GM19239 (cell line): ENCODE data around the gene MYEF2.

Source experiments
- DNase-seq: peaks from one replicate; pipeline ENCODE4 v3.0.0; 2011; ENCODE audit warnings: low spot score; ENCODE audit not compliant: insufficient read length
- FAIRE-seq: peaks from 2 replicates; lab custom pipeline; 2011; peaks lifted over from hg19 to GRCh38; lab: Jason Lieb, UNC

MYEF2 gene

GRCh38 chr15:48177766-48178647, at the start of gene MYEF2:
MYEF2 (minus strand) TSS chr15:48178295; CDS start chr15:48178237, 58 bp downstream.
- DNase-seq (peak; percentile 49), FAIRE-seq (peak; percentile 84)

DNA sequence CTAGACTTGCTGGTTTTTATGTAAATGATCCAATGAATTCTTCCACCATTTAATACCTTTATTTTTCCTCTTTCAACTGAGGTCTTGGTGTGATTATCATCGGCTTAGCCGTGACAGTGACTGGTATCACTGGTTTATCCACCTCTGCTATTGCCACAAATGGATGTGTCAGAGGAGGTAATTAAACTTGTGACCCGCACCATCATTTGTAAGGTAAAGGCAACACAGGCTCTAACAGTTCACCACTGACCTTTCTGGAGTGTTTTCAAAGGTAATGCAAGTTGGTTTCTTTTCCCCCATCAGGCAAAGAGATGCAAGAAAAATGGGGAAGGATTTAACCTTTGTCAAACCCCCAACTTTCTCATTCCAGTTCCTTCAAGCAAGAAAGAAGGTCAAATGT, 47.7 kb upstream of the MYEF2 start:
- DNase-seq (no peak), FAIRE-seq (no peak)

- FAIRE-seq, result no peak
- no peak for DNase-seq
Measured at GRCh38 chr15:48222627-48223026, 44.5 kb upstream of the MYEF2 start.

- no peak for FAIRE-seq
Measured at GRCh38 chr15:48221885-48222284, 43.8 kb upstream of the MYEF2 start.

DNA sequence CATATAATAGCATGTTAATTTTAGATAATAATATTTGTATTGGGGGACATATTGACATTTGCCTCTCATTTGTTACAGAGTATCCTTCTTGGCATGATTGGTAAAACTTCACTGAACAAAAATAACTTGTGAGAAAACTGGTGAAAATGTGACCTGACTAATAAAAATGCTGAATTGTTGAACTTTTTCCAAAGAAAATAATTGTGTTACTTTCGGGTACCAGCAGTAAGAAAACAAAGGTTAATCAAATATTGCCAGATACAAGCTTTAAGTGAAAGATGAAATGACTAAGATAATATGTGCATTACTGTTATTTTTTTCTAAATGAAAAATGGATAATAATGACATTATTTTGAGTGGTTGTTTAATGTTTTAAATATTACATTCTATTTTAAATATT, 43.2 kb upstream of the MYEF2 start:
- no peak for DNase-seq
- no peak for FAIRE-seq

More at GRCh38 chr15:48221885-48222284, 43.8 kb upstream of the MYEF2 start:
- DNase-seq, result no peak

GRCh38 chr15:48205981-48206380, 27.9 kb upstream of the MYEF2 start, which contains the start of gene SLC12A1:
SLC12A1 (plus strand) TSS chr15:48206302; CDS start chr15:48207720, 1,418 bp downstream.
- no peak for FAIRE-seq
- no peak for DNase-seq

- DNase-seq, result no peak
- no peak for FAIRE-seq
Measured at GRCh38 chr15:48202068-48202467, 24.0 kb upstream of the MYEF2 start.

GRCh38 chr15:48191574-48192225, 13.6 kb upstream of the MYEF2 start, which contains the start of gene CTXN2:
CTXN2 (plus strand) TSS chr15:48191665; CDS start chr15:48201301, 9,636 bp downstream.
- FAIRE-seq (no peak), DNase-seq (no peak)

- no peak for DNase-seq
- FAIRE-seq, result no peak
Measured at GRCh38 chr15:48190932-48191573, 13.0 kb upstream of the MYEF2 start.

DNA sequence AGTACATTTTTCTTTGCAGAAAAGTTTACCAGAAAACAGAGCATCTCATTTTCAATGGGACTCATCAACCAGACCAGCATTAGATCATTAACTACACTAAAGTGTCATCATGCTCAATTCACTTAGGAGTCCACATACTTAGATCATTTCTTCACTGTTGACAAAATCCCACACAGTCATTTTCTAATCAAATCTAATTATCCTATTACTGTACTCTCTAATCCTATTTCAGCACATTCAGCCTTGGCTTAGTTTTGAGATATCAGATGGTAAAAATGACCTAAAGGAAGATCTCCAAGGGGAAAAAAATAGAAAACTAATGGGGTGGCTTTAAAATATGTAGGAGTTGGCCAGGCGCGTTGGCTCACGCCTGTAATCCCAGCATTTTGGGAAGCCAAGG, 8.2 kb upstream of the MYEF2 start:
- FAIRE-seq, result no peak
- DNase-seq, result no peak

DNA sequence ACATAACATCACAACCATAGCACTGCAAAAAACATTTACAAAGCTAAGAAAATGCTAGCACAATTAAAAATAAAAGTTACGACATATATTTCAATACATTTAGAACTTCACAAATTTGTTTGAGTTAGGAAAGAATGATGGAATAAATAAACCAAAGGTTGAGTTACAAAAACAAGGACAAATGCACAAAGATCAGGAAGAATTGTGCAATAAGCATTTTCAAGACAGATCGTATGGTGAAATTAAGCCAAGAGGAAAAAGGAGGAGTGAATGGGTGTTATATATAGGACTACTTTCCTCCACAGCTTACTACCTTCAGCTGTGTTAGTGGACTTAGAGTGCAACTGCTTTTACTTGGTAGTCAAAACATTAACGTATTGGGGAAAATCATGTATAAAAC, 7.4 kb upstream of the MYEF2 start:
- FAIRE-seq (no peak), DNase-seq (no peak)

DNA sequence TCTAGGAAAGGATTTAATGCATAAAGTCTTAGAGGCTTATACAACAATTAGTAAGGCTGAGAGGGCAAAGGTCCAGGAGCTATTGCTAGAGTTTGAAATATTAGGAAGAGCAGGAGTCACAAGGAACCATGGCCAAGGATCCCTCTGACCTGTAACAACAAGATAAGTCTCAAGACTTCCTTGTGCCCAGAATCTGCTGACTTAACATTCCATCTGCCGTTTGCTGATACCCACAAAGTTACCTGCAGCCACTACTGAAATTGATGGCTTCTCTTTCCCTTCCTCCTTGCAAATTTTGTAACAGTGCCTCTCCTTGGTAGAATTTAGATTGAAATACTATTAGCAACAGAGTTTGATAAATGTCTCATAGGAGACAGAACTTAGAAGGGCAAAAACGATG, 4.7 kb upstream of the MYEF2 start:
- FAIRE-seq, result no peak

GRCh38 chr15:48178648-48178931, 495 bp upstream of the MYEF2 start:
- no peak for DNase-seq
- no peak for FAIRE-seq

More for the DNA sequence above, 4.7 kb upstream of the MYEF2 start:
- no peak for DNase-seq

DNA sequence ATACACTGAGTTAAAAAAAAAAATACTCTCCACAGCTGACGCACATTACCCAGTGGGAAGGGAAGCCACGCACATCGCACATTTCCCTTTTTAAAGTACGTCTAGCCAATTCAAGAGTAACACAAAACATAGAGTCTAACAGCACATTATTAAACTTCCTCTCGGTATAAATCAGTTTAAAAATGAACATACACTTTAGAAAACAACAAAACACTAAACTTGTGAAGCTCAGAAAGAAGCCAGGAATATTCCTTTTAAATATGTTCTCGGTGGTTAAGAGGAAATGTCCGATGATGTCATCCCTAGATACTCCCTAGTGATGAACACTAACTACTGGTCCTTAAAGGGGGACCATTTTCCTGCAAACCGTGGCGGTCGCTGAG, 721 bp downstream of the MYEF2 start:
- DNase-seq (no peak), FAIRE-seq (peak; percentile 71)

GRCh38 chr15:48176957-48177356, 1.1 kb downstream of the MYEF2 start:
- FAIRE-seq (peak; percentile 90), DNase-seq (no peak)

- FAIRE-seq (no peak), DNase-seq (no peak)
Measured at GRCh38 chr15:48176112-48176511, 2.0 kb downstream of the MYEF2 start.

DNA sequence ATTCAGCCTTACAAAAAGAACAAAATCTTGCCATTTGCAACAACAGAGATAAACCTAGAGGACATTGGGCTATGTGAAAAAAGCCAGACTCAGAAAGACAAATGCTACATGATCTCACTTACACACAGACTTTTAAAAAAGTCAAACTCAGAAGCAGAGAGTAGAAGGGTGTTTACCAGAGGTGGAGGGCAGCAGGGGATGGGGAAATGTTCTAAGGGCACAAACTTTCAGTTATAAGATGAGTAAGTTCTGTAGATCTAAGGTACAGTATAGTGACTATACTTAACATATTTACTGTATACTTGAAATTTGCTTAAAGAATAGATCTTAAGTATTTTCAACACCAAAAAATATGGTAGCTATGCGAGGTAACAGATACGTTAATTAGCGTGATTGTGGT, 3.0 kb downstream of the MYEF2 start:
- DNase-seq, result no peak
- FAIRE-seq, result no peak

GRCh38 chr15:48170981-48171380, 7.1 kb downstream of the MYEF2 start:
- no peak for DNase-seq

DNA sequence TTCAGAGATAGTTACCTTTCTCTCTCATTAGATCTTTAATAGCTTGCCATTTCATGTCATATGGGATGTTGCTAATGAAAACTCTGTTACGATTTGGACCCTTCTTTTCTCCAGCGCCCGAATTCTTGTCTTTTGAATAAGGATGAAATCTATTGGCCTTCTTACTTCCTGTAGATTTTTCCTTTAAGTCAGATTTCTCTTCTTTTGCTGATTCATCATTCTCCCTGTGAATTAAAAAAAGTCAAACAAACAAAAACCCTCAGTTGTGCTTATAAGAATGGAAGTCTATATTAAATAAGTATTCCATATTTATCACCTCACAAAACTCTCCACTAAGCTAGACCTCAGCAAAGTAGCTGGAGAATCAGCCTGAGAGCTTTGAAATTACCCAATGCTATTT, 9.5 kb downstream of the MYEF2 start:
- FAIRE-seq (no peak), DNase-seq (no peak)

More at GRCh38 chr15:48170981-48171380, 7.1 kb downstream of the MYEF2 start:
- FAIRE-seq, result no peak

GRCh38 chr15:48153526-48153925, 24.6 kb downstream of the MYEF2 start:
- no peak for DNase-seq
- peak; percentile 18 for FAIRE-seq

GRCh38 chr15:48149858-48150257, 28.2 kb downstream of the MYEF2 start:
- DNase-seq (no peak), FAIRE-seq (no peak)
